SKM-1 (cell line): Measurements from ENCODE around the gene TROAP.
"Not testable (repeated sequence)": the region's sequence is repeated elsewhere in the genome, so short reads cannot be mapped to it uniquely, and the experiment has no call there.

ENCODE experiments used
- DNase-seq: peaks from one replicate; lab custom pipeline; 2025; ENCODE audit not compliant: unreplicated experiment; lab: John Stamatoyannopoulos, UW

TROAP gene, protein sequence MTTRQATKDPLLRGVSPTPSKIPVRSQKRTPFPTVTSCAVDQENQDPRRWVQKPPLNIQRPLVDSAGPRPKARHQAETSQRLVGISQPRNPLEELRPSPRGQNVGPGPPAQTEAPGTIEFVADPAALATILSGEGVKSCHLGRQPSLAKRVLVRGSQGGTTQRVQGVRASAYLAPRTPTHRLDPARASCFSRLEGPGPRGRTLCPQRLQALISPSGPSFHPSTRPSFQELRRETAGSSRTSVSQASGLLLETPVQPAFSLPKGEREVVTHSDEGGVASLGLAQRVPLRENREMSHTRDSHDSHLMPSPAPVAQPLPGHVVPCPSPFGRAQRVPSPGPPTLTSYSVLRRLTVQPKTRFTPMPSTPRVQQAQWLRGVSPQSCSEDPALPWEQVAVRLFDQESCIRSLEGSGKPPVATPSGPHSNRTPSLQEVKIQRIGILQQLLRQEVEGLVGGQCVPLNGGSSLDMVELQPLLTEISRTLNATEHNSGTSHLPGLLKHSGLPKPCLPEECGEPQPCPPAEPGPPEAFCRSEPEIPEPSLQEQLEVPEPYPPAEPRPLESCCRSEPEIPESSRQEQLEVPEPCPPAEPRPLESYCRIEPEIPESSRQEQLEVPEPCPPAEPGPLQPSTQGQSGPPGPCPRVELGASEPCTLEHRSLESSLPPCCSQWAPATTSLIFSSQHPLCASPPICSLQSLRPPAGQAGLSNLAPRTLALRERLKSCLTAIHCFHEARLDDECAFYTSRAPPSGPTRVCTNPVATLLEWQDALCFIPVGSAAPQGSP

DNA sequence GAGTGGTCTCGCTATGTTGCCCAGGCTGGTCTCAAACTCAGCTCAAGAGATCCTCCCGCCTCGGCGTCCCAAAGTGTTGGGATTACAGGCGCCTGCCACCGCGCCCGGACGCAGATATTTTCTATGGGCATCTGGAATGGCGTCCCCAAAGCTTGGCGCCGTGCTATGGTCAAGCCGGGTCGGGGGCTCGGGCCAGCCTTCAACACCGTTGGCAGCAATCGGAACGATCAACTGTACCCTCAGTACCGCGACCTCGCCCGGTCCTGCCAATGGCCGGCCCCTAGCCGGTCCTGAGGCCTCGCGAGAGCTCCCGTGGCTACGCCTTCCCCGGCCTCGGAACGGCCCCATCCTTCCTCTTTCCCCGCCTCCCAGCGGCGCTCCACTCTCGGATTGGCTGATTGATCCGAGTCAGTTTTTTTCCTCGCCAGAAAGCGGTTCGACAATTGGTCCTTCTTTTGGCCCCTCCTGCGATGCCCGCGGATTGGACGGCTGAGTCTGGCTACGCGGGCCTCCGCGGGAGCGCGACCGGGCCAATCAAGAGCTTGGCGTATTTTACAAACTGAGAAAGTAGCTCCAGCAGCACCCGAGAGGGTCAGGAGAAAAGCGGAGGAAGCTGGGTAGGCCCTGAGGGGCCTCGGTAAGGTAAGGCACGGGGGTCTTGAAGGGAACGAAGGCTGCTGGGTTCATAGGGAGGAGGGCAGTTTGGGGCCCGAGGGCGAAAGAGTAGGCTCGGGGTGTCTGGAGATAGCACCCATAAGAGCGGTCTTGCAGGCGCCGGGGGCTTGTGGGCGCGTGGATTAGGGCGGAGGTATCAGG lies at the start of gene TROAP:
TSS of gene TROAP (plus strand) at position 548 of the 816 bp plus-strand sequence. CDS start 354 bp downstream, outside the sequence.
- peak; percentile 69 for DNase-seq

DNA sequence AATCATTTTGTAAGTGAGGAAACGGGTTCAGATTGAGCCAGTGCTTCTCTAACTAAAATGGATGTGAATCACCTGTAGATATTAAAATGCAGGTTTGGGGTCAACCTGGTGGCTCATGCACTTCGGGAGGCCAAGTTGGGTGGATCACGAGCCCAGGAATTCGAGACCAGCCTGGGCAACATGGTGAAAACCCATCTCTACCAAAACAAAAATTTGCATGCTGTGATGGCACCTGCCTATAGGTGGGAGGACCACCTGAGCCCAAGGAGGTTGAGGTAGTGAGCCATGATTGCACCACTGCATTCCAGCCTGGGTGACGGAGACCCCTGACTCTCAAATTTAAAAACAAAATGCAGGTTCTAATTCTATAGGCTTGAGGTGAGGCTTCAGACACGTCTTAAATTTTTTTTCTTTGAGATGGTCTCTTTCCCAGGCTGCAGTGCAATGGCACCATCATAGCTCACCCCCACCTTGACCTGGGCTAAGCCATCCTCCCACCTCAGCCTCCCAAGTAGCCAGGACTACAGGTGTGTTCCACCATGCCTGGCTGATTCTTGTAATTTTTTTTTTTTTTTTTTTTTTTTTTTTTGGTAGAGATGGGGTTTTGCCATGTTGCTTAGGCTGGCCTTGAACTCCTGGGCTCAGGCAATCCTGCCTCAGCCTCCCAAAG lies 49.2 kb upstream of the TROAP start:
- DNase-seq = no peak

DNA sequence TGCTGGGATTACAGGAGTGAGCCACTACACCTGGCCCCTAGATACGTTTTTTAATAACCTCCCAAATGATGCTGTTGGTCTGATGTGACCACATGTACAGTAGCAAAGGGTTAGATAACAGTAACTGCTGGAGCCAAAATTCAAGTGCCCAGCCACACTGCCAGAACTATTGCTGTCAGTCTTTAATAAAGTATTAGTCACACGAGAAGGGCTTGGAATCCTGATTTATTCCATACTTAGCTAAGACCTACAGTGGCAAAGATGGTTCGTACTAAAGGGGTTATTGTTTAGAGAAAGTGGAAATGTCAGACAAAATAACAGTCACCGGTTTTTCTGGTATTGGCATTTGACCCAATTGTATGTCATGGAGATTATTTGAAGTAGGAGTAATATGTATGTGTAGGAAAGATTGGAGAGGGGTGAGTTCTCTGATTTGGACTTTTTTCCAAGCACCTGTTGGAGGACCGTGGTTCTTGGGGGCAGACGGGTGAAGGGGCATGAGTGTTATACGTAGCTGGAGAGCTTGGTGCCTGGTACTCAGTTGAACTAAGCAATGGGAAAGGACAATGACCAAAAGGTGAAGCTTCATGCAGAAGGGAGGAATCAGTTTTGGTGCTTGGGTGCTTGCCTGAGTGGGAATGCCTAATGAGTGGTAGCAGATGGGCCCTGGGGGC lies 48.5 kb upstream of the TROAP start:
- no peak for DNase-seq

DNA sequence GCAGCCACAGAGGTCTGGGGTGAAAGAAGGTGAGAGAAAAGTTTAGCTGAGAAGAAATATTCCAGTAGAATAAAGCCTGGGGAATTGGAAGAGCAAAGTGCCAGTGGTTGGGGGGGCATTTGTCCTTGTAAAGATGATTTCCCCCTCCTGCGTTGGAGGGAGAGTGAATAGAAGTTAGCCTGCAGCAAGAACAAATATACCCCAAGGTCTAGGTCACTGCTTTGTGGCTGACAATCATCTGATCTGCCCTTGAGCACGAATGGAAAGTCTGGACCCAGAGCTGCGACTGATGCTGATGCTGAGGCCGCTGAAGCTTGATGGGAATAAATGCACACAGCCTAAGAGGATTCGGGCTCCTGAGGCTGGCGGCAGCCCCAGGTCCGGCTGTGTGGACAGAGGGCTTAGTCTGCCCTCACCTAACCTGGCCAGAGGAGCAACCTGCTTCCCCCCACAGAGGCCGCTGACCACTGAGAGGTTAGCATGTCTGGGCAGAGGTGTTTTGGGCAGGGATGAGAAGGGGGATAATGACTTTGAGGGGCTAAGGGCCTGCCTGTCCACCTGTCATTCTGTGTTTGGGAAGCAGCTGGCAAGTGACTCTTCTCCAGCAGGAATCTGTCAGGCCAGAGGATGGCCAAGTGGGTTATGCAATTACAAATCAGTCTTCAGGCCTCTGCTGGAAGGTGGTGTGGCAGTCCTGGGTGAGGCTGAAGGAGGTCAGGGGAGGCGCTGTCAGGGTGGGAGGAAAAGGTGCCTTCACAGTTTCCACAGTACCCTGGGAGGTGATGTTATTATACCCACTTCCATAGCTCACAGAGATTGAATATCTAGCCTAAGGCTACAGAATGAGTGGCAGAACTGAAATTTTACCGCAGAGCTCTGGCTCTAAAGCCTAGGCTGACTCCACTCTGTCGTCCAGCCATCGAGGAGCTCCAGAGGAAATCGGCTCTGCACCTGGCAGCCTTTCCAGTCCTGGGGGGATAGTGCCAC lies 46.5 kb upstream of the TROAP start:
- no peak for DNase-seq

DNA sequence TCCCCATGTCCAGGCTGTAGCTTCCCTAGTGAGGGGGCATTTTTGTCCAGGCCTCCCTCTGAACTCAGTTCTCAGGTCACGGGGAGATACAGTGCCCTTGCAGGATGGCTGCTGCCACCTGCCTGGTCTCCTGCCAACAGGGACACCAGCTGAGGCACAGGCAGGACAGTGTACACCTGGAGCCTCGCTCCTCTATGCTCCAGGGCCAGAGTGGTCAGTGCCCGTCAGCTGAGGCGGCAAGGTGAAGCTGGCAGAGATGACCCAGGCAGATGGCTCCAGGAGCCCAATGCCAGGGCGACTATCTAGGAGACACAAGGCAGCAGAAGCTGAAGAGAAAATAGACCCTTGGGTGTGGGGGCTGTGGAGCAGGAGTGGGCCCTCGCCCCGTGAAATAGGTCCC lies 45.6 kb upstream of the TROAP start:
- DNase-seq = no peak

DNA sequence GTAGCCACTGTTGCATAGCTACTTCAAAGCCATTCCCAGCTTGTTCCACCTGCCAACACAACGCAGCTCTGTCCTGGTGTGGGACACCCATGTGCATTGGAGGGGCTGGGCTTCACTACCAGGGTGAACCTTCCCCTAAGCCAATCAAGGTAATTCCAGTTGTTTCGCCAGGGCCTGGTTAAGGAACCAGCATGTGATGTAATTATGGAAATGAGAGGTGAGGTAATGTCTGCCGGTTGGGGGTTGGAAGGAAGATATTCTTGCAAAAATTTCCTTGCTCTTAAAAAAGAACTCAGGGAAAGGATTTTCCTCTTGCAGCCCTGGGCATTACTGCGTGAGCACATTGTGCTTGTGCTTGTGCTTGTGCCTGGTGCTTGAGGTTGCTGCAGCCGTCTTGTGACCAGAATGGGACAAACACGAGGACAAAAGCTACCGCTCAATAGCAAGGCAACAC lies 43.3 kb upstream of the TROAP start:
- DNase-seq = peak; percentile 60

DNA sequence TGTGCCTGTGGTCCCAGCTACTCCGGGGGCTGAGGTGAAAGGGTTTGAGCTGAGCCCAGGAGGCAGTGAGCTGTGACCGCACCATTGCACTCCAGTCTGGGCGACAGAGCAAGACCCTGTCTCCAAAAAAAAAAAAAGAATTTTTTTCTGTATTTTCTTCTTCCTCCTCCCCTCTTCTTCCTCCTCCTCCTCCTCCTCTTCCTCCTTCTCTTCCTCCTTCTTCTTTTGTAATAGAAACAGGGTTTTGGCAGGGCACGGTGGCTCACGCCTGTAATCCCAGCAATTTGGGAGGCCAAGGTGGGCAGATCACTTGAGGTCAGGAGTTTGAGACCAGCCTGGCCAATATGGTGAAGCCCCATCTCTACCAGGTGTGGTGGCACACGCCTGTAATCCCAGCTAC lies 42.5 kb upstream of the TROAP start:
- not testable (repeated sequence) for DNase-seq

DNA sequence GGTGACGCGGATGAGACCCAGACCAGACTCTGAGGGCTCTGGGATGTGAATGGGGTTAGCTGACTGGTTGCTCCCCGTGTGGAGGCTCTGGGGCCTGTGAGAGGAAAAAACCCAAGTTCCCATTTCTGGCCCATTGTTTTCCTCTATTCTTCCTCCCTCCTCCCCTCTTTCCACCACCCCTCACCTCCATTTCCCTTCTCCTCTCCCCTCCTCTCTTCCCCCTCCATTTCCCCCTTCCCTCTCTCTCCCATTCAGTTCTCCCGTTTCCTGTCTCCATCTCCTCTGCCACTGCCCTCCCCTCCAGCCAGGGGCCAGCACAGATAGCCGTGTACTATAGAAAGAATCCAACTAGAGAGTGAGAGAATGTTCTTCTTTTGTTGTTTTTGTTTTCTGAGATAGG lies 40.8 kb upstream of the TROAP start:
- DNase-seq = no peak

DNA sequence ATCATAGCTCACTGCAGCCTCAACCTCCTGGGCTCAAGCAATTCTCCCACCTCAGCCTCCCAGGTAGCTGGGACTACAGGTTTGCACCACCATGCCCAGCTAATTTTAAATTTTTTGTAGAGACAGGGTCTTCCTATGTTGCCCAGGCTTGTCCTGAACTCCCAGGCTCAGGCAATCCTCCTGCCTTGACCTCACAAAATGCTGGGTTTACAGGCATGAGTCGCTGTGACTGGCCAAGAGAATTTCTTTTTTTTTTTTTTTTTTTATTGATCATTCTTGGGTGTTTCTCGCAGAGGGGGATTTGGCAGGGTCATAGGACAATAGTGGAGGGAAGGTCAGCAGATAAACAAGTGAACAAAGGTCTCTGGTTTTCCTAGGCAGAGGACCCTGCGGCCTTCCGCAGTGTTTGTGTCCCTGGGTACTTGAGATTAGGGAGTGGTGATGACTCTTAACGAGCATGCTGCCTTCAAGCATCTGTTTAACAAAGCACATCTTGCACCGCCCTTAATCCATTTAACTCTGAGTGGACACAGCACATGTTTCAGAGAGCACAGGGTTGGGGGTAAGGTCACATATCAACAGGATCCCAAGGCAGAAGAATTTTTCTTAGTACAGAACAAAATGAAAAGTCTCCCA lies 40.2 kb upstream of the TROAP start:
- not testable (repeated sequence) for DNase-seq

DNA sequence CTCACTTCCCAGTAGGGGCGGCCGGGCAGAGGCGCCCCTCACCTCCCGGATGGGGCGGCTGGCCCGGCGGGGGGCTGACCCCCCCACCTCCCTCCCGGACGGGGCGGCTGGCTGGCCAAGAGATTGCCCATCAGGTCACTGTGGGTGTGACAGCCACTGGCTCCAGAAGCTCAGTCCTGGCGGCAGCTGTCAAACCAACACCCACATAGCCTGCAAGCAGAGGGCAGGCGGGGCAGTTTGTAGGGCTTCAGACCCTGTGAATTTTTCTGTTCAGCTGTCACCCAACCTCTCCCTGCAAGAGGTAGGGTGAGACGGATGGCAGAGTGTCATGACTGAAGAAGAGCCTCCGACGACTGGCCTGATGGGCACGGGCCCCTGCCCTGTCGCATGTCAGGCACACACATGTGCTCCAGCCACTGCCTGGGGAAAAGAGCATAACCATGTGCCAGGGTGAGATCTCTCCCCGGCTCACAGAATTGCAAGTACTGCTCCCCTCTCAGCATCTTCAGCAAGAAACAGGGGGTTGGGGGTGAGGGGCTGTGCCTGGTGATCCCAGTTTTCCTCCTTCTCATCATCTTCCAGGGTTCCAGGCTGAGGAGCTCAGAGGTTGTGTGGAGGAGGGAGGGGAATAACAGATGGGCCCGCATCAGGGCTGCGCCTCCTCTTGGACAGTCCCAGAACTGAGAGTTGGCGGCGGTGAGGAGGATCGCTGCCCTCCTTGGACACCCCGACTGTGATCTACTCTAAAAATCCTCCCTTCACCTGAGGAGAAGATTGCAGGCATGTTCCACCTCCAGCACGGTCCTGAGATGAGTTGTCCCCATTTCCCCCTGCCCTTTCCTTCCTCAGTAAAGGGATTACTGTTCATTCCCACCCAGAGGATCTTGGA lies 39.3 kb upstream of the TROAP start:
- no peak for DNase-seq

DNA sequence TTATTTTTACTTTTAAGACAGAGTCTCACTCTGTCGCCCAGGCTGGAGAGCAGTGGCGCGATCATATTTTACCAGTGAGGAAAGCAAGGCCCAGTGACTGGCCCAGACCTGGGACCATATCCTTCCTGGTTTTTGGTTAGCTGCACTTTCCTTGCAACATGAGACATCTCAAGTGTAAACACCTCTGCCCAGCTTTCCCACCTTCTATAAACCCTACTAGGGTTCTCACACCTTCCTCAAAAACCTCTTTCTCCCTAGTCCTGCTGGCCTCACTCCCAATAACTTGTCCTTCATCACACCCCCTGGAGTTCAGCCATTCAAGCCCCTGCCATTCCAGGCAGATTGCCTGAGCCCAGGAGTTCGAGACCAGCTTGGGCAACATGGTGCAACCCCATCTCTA lies 38.4 kb upstream of the TROAP start:
- no peak for DNase-seq

DNA sequence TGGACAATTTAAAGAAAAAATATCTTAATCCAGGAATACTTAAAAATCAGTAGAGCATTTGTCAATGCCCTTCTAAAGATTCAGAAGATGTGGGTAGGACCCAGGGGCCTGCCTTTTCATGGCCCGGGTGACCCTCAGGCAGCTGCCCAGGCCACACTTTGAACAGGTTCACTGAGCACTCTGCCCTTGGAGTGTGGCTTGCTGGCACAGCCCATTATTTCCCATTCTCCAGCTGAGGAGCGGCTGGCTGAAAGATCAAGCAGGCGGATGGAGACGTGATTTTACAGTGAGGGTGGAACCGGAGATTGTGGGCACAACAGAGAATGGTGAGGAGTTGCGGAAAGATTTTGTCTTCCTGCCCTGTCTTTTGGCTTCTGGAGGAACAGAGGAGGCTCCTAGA lies 35.2 kb upstream of the TROAP start:
- DNase-seq = no peak

DNA sequence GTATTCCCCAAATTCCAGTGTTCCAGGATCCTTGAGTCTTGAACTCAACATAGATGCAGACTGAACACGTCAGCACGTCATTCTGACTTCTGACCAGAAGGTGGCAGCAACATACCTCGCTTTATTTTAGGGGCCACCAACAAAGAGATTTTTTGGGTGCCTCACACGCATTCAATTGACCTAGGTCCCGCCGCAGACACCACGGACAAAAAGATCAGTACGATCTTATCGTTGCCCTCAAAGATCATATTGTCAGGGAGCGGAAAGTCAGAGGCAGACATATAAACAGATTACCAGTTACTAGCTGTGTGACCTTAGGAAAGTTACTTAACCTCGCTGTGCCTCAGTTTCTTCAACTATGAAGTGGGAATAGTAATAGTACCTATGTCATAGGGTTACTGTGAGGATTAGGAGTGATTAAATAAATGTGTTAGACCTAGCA lies 34.6 kb upstream of the TROAP start:
- no peak for DNase-seq

DNA sequence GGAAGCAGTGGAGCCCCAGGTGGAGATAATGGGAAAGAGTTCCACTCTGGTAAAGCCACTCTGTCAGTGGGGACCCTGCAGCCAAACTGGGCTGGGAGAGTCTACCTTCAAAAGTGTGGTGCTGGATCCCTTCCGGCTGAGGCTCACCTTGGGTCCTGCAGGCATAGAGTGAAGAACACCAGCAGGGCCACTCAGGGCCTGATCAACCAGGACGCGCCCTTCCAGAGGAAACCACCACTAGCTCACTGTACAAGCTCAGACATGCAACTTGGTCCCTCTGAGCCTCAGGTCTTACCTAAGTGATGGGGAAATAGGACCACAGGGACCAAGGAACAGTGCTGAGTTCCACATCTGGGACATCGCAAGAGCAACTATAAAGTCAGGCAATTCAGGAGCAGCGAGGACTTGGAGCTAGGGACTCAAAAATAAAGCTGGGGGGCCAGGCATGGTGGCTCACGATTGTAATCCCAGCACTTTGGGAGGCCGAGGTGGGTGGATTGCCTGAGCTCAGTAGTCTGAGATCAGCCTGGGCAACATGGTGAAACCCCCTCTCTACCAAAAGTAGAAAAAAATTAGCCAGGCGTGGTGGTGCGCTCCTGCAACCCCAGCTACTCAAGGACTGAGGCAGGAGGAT lies 34.0 kb upstream of the TROAP start:
- DNase-seq = no peak

DNA sequence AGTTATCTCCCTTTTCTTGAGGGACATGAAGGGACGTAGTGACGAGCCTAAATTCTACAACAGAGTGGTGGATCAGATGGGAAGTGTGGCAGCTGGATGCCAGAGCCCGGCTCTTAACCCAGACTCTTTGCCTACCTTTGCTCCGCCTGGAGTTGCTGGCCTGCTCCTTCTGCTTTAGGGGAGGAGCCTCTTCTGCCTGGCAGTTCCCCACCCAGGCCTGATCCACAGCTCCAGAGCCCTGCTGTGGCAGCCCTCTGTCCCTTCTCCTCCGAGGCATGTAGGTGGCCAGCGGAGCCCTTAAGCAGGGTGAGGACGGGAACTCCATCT lies 30.4 kb upstream of the TROAP start:
- DNase-seq = no peak

DNA sequence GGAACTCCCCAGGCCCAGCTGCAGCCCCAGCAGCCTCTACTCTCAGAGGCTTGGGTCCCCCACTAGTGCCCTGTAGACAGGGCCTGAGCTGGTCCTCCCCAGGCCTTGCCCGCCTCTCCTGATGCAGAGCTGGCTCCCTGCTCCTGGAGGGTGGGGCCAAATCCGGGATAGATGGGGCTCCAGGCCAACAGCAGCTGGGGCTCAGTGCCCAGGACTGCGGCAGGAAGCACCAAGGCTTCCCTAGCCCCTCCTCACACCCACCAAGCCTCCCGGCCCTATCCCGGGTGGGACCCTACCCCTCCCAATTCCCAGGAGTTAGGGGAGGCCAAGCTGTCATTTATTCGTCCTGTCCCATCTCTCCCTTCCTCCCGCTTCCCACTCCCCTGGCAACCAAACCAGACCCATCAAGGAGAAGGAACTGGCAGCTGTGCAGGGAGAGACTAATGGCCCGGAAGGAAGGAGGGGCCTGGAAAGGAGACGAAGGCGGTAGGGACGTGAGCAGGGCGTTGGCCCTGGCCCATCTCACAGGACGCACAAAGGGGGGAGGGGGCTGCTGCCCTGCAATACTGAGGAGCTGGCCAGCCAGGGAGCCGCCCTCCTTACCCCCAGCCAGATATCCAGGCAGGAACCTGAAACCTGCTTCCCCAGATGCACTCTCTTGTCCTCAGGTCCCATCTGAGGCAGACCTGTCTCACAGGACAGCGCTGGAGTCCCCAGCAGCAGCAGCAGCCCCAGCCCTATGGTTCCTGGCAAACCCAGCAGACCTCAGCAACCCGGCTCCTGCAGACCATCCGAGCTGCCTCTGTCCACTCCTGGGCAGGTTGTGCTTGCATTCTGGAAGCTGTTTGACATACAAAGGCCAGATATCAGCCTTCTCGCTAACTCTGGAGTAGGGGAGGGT lies 29.7 kb upstream of the TROAP start:
- DNase-seq = no peak
